Calu3 (cell line): ENCODE measurements around the gene MAD1L1. TPM values are rescaled to one million over a fixed set of nuclear protein-coding genes. Genes with fewer than 3 reads are reported as not detected.

Source experiments
- BruUV-seq: library from RNA; stranded (reverse); fragments of 400-500 nt; replicated peaks from 2 replicates; lab custom pipeline; 2021; lab: Mats Ljungman, UMichigan
- CTCF ChIA-PET: fragments of 300-600 bp; sonication (Branson Sonifier 250); formaldehyde crosslinking; loops from one replicate; lab custom pipeline; 2022; ENCODE audit warnings: antibody characterized with exemption; lab: Charles Lee
- DNase-seq: peaks from one replicate; pipeline ENCODE4 v3.0.0; 2022
- H3K27ac Mint-ChIP-seq: one replicate; pipeline ENCODE4 v1.8.0; 2022; ENCODE audit warnings: mixed read lengths; ENCODE audit not compliant: unreplicated experiment
- H3K27me3 Mint-ChIP-seq: one replicate; pipeline ENCODE4 v1.8.0; 2022; ENCODE audit warnings: mixed read lengths; ENCODE audit not compliant: unreplicated experiment
- H3K36me3 Mint-ChIP-seq: one replicate; pipeline ENCODE4 v1.8.0; 2022; ENCODE audit warnings: mild to moderate bottlenecking, moderate library complexity, mixed read lengths; ENCODE audit not compliant: insufficient read depth, unreplicated experiment
- H3K4me1 Mint-ChIP-seq: one replicate; pipeline ENCODE4 v1.8.0; 2022; ENCODE audit warnings: mild to moderate bottlenecking, low read depth, mixed read lengths; ENCODE audit not compliant: unreplicated experiment
- H3K4me3 Mint-ChIP-seq: one replicate; pipeline ENCODE4 v1.8.0; 2022; ENCODE audit warnings: mild to moderate bottlenecking, low read depth, moderate library complexity, mixed read lengths; ENCODE audit not compliant: unreplicated experiment
- H3K9me3 Mint-ChIP-seq: one replicate; pipeline ENCODE4 v1.8.0; 2022; ENCODE audit warnings: low read depth, mixed read lengths; ENCODE audit not compliant: unreplicated experiment
- CTCF ChIP-seq: fragments of 200-600 bp; IDR thresholded peaks from one replicate; pipeline ENCODE4 v1.8.0; 2022; ENCODE audit warnings: antibody characterized with exemption; ENCODE audit not compliant: unreplicated experiment
- intact Hi-C: fragments of 100-400 bp; cut with micrococcal nuclease; formaldehyde crosslinking; loops from one replicate; pipeline ENCODE4 v1.10.0; 2022; ENCODE audit not compliant: unreplicated experiment
- total RNA-seq: library from RNA; stranded (reverse); gene quantifications from 2 replicates; pipeline ENCODE4 v1.2.3, GENCODE V29; 2022

Gene MAD1L1
- total RNA-seq, 1 experiment from 2014 or later: 86.0 TPM

DNA sequence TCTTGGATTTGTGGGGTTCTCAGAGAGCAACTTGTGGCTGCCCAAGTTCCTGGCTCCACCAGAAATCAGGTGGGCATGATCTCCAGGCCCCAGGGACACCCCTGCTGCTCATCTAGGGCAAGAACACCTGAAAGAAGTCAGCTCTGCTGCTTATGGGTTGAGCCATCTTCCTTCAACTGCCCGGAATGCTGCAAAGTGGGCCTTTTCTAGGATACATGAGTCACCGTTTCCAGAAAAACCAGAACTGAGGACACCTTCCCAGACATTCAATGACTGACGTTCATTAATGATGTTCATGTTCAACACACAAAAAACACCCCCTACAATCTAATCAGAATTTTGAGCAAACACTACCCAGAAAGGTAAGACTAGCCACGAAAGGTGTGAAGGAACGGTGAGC is 98.0 kb downstream of the MAD1L1 start:
- Mint-ChIP-seq H3K4me3 (no peak overlapping the region), H3K27ac (no peak overlapping the region), H3K9me3 (no peaks in the 10 kb centered on the region), H3K27me3 (no peaks in the 10 kb centered on the region), H3K4me1 (no peaks in the 10 kb centered on the region), H3K36me3 (peaks cover 6% of the 10 kb centered on the region)
- no TSS peak for BruUV-seq
- no peak for TF ChIP-seq CTCF
- DNase-seq: no peak
- intact Hi-C loops: no loop called here
- CTCF ChIA-PET: interaction anchor here (0.7 kb wide), 1 partner anchor 22 kb away, joined by 3 read pairs; no protein-coding TSS in a partner anchor

DNA sequence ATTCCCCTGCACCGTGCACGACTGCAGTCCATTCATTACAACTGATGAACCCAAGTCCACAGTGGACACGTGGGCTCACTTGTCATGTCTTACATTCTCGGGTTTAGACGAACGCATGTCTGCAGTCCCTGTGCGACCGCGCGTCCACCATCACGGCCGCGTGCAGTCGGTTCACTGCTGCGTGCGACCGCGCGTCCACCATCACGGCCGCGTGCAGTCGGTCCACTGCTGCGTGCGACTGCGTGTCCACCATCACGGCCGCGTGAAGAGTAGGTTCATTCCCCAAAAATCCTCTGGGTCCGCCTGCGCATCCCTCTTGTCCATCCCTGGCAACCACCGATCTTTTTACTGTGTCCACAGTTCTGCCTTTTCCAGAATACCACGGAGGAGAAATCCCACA is 100.5 kb downstream of the MAD1L1 start:
- no peak for DNase-seq
- H3K27me3 Mint-ChIP-seq: no peaks in the 10 kb centered on the region
- no peak for TF ChIP-seq CTCF
- no peak overlapping the region for H3K27ac Mint-ChIP-seq
- no peaks in the 10 kb centered on the region for H3K4me1 Mint-ChIP-seq
- no peak overlapping the region for H3K4me3 Mint-ChIP-seq
- no TSS peak for BruUV-seq
- CTCF ChIA-PET: no interaction called here
- H3K9me3 Mint-ChIP-seq: no peaks in the 10 kb centered on the region
- peaks cover 6% of the 10 kb centered on the region for H3K36me3 Mint-ChIP-seq
- intact Hi-C loops: no loop called here

DNA sequence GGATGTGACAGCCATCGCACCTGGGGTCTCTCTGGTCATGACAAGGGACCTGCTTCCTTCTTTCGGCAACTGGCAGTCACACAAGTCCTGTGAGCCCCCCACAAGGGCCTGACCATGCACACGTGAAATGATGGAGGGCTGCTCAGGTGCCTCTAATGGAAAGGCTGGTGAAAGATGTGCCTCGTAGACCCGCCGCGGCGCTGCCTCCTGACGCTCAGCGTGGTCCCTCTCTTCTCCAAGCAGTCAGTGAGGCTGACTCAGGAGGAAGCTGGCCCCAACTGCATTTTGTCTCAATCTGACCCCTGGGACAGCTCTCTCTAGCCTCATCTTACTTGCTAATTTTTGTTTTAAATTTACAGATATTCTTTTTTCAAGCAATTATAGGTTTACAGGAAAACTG is 100.9 kb downstream of the MAD1L1 start:
- DNase-seq: no peak
- no peak overlapping the region for H3K27ac Mint-ChIP-seq
- H3K4me3 Mint-ChIP-seq: no peak overlapping the region
- no peaks in the 10 kb centered on the region for H3K27me3 Mint-ChIP-seq
- peaks cover 6% of the 10 kb centered on the region for H3K36me3 Mint-ChIP-seq
- H3K4me1 Mint-ChIP-seq: no peaks in the 10 kb centered on the region
- BruUV-seq: no TSS peak
- intact Hi-C loops: no loop called here
- CTCF ChIA-PET: no interaction called here
- no peak for TF ChIP-seq CTCF
- no peaks in the 10 kb centered on the region for H3K9me3 Mint-ChIP-seq

DNA sequence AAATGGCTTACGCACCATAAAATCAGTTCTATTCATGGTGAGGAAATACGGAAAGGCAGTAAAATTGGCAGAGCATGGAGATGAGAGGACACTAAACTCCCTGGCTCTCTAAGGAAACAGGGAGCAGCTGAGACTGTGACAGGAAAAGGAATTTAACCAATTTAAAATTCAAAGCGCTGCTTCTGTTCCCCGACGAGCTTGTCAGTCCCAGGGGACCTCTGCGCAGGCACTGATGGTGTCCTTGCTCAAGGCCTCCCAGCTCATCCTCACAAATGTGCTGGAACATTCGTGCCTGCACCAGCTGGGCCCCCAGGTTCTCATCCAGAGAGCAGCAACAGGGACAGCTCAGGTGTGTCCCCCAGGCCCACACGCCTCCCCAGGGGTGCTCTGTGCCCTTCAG is 101.4 kb downstream of the MAD1L1 start:
- Mint-ChIP-seq H3K27ac (no peak overlapping the region), H3K4me1 (no peaks in the 10 kb centered on the region), H3K9me3 (no peaks in the 10 kb centered on the region), H3K4me3 (no peak overlapping the region), H3K36me3 (peaks cover 6% of the 10 kb centered on the region), H3K27me3 (no peaks in the 10 kb centered on the region)
- BruUV-seq: no TSS peak
- no peak for DNase-seq
- CTCF ChIA-PET: interaction anchor here (0.6 kb wide), 1 partner anchor 173 kb away, joined by 3 read pairs; no protein-coding TSS in a partner anchor
- intact Hi-C loops: no loop called here
- TF ChIP-seq CTCF: no peak
